Loucy (cell line): ENCODE results near the gene DIABLO.

Experiments used
- CTCF ChIP-seq: fragments of 200-600 bp; sonication (generic); conservative IDR thresholded peaks from 2 replicates; pipeline ENCODE4 v1.5.1; 2014; ENCODE audit warnings: mild to moderate bottlenecking, antibody characterized with exemption, low read length
- EZH2phosphoT487 ChIP-seq: fragments of 200-600 bp; IDR thresholded peaks from 2 replicates; pipeline ENCODE4 v1.6.1; 2018; ENCODE audit warnings: antibody characterized with exemption, mild to moderate bottlenecking, moderate library complexity, borderline replicate concordance

- no peak for TF ChIP-seq CTCF
- TF ChIP-seq EZH2phosphoT487 = no peak
Observed at GRCh38 chr12:122204167-122205052, 21.4 kb downstream of the DIABLO start.
